ENCODE data around the gene ALDH5A1.

DNA sequence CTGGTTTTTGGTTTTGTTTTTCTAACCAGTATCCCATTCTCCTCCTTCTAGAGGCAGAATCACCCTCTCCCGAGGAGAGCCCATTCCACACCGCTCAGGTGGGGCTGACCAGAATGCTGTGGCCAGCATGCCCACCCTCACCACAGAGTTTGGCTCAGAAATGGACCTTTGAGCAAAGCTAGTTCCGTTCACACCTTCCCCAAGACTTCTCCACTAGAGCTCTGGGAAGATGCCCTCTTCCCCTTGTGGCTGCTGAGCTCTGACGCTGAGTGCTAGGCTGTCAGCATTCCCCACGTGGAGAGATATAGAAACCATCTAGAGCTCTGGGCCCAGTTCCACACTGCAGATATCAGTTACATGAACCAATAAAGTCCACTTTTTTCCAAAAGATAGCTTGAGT is 13.3 kb upstream of the ALDH5A1 start:
- TF ChIP-seq, protein P1, sequence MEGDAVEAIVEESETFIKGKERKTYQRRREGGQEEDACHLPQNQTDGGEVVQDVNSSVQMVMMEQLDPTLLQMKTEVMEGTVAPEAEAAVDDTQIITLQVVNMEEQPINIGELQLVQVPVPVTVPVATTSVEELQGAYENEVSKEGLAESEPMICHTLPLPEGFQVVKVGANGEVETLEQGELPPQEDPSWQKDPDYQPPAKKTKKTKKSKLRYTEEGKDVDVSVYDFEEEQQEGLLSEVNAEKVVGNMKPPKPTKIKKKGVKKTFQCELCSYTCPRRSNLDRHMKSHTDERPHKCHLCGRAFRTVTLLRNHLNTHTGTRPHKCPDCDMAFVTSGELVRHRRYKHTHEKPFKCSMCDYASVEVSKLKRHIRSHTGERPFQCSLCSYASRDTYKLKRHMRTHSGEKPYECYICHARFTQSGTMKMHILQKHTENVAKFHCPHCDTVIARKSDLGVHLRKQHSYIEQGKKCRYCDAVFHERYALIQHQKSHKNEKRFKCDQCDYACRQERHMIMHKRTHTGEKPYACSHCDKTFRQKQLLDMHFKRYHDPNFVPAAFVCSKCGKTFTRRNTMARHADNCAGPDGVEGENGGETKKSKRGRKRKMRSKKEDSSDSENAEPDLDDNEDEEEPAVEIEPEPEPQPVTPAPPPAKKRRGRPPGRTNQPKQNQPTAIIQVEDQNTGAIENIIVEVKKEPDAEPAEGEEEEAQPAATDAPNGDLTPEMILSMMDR (IDR thresholded peaks at IDR 0.05 in 4 of 5, conservative IDR thresholded peaks at IDR 0.05 in 1 of 5), result no peak
- TF ChIP-seq POLR2A (IDR thresholded peaks at IDR 0.05), result no peak

All from gastrocnemius medialis (tissue), 4 donors.